K562 (cell line): ENCODE data around the gene GYS1. TPM values are rescaled to one million over a fixed set of nuclear protein-coding genes. Genes with fewer than 3 reads are reported as not detected.

Experiments used
- CCNT2 ChIP-seq: IDR thresholded peaks from 2 replicates; pipeline ENCODE4 v1.6.1; 2011; ENCODE audit warnings: borderline replicate concordance, low read depth, mild to moderate bottlenecking, moderate library complexity, mixed read lengths, low read length; ENCODE audit not compliant: insufficient read length; ENCODE audit errors: extremely low read depth
- CXXC5 ChIP-seq: fragments of 250-450 bp; sonication (Bioruptor Pico); IDR thresholded peaks from 2 replicates; pipeline ENCODE4 v1.8.0; 2022; ENCODE audit warnings: inconsistent platforms, mild to moderate bottlenecking, moderate library complexity
- E2F6 ChIP-seq, 2 experiments: IDR thresholded peaks; 2 replicates each; pipeline ENCODE4 v1.6.1; 2011; ENCODE audit warnings: borderline replicate concordance in 1 of 2, control low read depth in 1 of 2, low read depth in 1 of 2, low read length in 1 of 2, mild to moderate bottlenecking in 1 of 2, mixed read lengths in 1 of 2, moderate library complexity in 1 of 2; ENCODE audit not compliant: insufficient read depth in 1 of 2, insufficient read length in 1 of 2, poor library complexity in 1 of 2, severe bottlenecking in 1 of 2; ENCODE audit errors: extremely low read depth in 1 of 2
- MAX ChIP-seq: sonication (generic); formaldehyde crosslinking; IDR thresholded peaks from 2 replicates; pipeline ENCODE4 v1.9.0; 2022; ENCODE audit warnings: mild to moderate bottlenecking, missing genetic modification reagents
- PCBP1 ChIP-seq: fragments of 200-400 bp; formaldehyde crosslinking; IDR thresholded peaks from 2 replicates; pipeline ENCODE4 v1.6.1; 2018; ENCODE audit warnings: mild to moderate bottlenecking, low read depth, low read length; ENCODE audit not compliant: poor library complexity, severe bottlenecking
- RBFOX2 ChIP-seq: fragments of 200-400 bp; formaldehyde crosslinking; IDR thresholded peaks from 2 replicates; pipeline ENCODE4 v1.6.1; 2017; ENCODE audit warnings: low read depth, mild to moderate bottlenecking, low read length, moderate library complexity
- SUPT5H ChIP-seq: fragments of 450-650 bp; IDR thresholded peaks from 2 replicates; pipeline ENCODE4 v1.6.1; 2016
- THAP12 ChIP-seq: fragments of 250-450 bp; sonication (Bioruptor Pico); IDR thresholded peaks from 2 replicates; pipeline ENCODE4 v1.9.0; 2021; ENCODE audit warnings: mild to moderate bottlenecking, inconsistent platforms
- YY1 ChIP-seq, 3 experiments: IDR thresholded peaks; 2 replicates each; pipeline ENCODE4 v1.6.1; 2011; ENCODE audit warnings: low read length in 2 of 3, mild to moderate bottlenecking in 2 of 3, moderate library complexity in 2 of 3, borderline replicate concordance in 1 of 3, control low read depth in 1 of 3, low read depth in 1 of 3; ENCODE audit not compliant: insufficient read depth in 3 of 3, insufficient replicate concordance in 2 of 3, control insufficient read depth in 1 of 3, insufficient read length in 1 of 3; ENCODE audit errors: extremely low read depth in 1 of 3
- ZNF592 ChIP-seq: fragments of 450-650 bp; IDR thresholded peaks from 2 replicates; pipeline ENCODE4 v1.6.1; 2017; ENCODE audit warnings: antibody characterized with exemption, mild to moderate bottlenecking
- polyA plus RNA-seq, 8 experiments: library from polyadenylated mRNA; depleted of rRNA in 4 of 8; stranded (reverse) in 5 of 8; unstranded in 3 of 8; fragments of >200 nt; fragmentation: Nextera tagmentation in 2 of 8; fragmentation: Illumina TruSeq in 1 of 8; extraction: Ambion mirVana in 2 of 8; extraction: Trizol in 1 of 8; gene quantifications; 2 replicates each; pipeline versions ENCODE4 v1.2.1 to v1.2.3, GENCODE V29; 2011 to 2014; ENCODE audit warnings: inconsistent platforms in 1 of 8, missing spikeins in 1 of 8
- total RNA-seq, 7 experiments: library from RNA; depleted of rRNA in 6 of 7; stranded (reverse); fragments of >200 nt in 6 of 7; fragmentation: Illumina TruSeq in 2 of 7; extraction: Trizol in 2 of 7; gene quantifications; 2 replicates each; pipeline versions ENCODE4 v1.2.1 to v1.2.3, GENCODE V29; 2011 to 2021; ENCODE audit warnings: low replicate concordance in 1 of 7

Gene GYS1
- total and polyA plus RNA-seq, 9 of the 15 experiments (the other 6 are each of a cell fraction or from before 2014, with no cell fraction given), result 1.9 to 31.1 (median 15.2) TPM

- TF ChIP-seq CXXC5 (CRISPR knock-in tag), result peak; percentile 51
- peak; percentile 35; the same call in 1 of the 2 replicates for TF ChIP-seq THAP12 (CRISPR knock-in tag)
- TF ChIP-seq CCNT2, result peak; percentile 76
- TF ChIP-seq E2F6 (IDR thresholded peaks at IDR 0.05; ENCODE audit: borderline replicate concordance in 1 of 2, extremely low read depth in 1 of 2, insufficient read depth in 1 of 2, insufficient read length in 1 of 2, low read depth in 1 of 2, low read length in 1 of 2, poor library complexity in 1 of 2, severe bottlenecking in 1 of 2), result peak; percentile 23 to 85
- TF ChIP-seq RBFOX2, result peak; percentile 48
- 0 out of 2 replicates have a peak, but pooled peaks have one; percentile 62 for TF ChIP-seq ZNF592
- TF ChIP-seq MAX (CRISPR knock-in tag), result peak; percentile 42
- peak; percentile 54 for TF ChIP-seq SUPT5H
- TF ChIP-seq PCBP1, result peak; percentile 28
- peak in 1 of 3 experiments; percentile 18 for TF ChIP-seq YY1 (IDR thresholded peaks at IDR 0.05; ENCODE audit: borderline replicate concordance in 1 of 3, control insufficient read depth in 1 of 3, extremely low read depth in 1 of 3, insufficient read depth in 3 of 3, insufficient read length in 1 of 3, insufficient replicate concordance in 2 of 3, low read depth in 1 of 3, low read length in 2 of 3)
Observed at GRCh38 chr19:49017666-49018351, 24.7 kb upstream of the GYS1 start (continued).
